Measurements from ENCODE around the gene C6orf62. TPM values are rescaled to one million over a fixed set of nuclear protein-coding genes. Genes with fewer than 3 reads are reported as not detected.
"Not testable (repeated sequence)": the region's sequence is repeated elsewhere in the genome, so short reads cannot be mapped to it uniquely, and the experiment has no call there.

Gene C6orf62
- polyA plus RNA-seq (ENCODE audit: insufficient read length in 3 of 3): 100 to 1,000 TPM; 127 to 143 (median 135) TPM
- long read RNA-seq, donor 1, full-length matches to known transcripts: 88 of 96 reads
- long read RNA-seq, donor 1, partial matches to known transcripts: 8 of 96 reads
- long read RNA-seq, donor 1, other reads (novel, unspliced or antisense): 0 of 96 reads
- long read RNA-seq, donor 2, full-length matches to known transcripts: 95 of 138 reads
- long read RNA-seq, donor 2, partial matches to known transcripts: 43 of 138 reads
- long read RNA-seq, donor 2, other reads (novel, unspliced or antisense): 0 of 138 reads
- long read RNA-seq, donor 3, full-length matches to known transcripts: 126 of 166 reads
- long read RNA-seq, donor 3, partial matches to known transcripts: 33 of 166 reads
- long read RNA-seq, donor 3, other reads (novel, unspliced or antisense): 7 of 166 reads
- long read RNA-seq, donor 4, full-length matches to known transcripts: 105 of 138 reads
- long read RNA-seq, donor 4, partial matches to known transcripts: 20 of 138 reads
- long read RNA-seq, donor 4, other reads (novel, unspliced or antisense): 13 of 138 reads
- long read RNA-seq, donor 5: 0 reads
- long read RNA-seq, donor 6, full-length matches to known transcripts: 124 of 193 reads
- long read RNA-seq, donor 6, partial matches to known transcripts: 60 of 193 reads
- long read RNA-seq, donor 6, other reads (novel, unspliced or antisense): 9 of 193 reads
- long read RNA-seq, donor 7, full-length matches to known transcripts: 127 of 169 reads
- long read RNA-seq, donor 7, partial matches to known transcripts: 42 of 169 reads
- long read RNA-seq, donor 7, other reads (novel, unspliced or antisense): 0 of 169 reads
- long read RNA-seq, donor 8: 0 reads
- long read RNA-seq, donor 9, full-length matches to known transcripts: 73 of 128 reads
- long read RNA-seq, donor 9, partial matches to known transcripts: 46 of 128 reads
- long read RNA-seq, donor 9, other reads (novel, unspliced or antisense): 9 of 128 reads
- long read RNA-seq, donor 10, full-length matches to known transcripts: 103 of 158 reads
- long read RNA-seq, donor 10, partial matches to known transcripts: 55 of 158 reads
- long read RNA-seq, donor 10, other reads (novel, unspliced or antisense): 0 of 158 reads
- long read RNA-seq, donor 11, full-length matches to known transcripts: 94 of 127 reads
- long read RNA-seq, donor 11, partial matches to known transcripts: 28 of 127 reads
- long read RNA-seq, donor 11, other reads (novel, unspliced or antisense): 5 of 127 reads
- long read RNA-seq, donor 12, full-length matches to known transcripts: 80 of 105 reads
- long read RNA-seq, donor 12, partial matches to known transcripts: 19 of 105 reads
- long read RNA-seq, donor 12, other reads (novel, unspliced or antisense): 6 of 105 reads
- long read RNA-seq, donor 13: 0 reads
- long read RNA-seq, donor 14, full-length matches to known transcripts: 130 of 176 reads
- long read RNA-seq, donor 14, partial matches to known transcripts: 46 of 176 reads
- long read RNA-seq, donor 14, other reads (novel, unspliced or antisense): 0 of 176 reads
- long read RNA-seq, donor 15, full-length matches to known transcripts: 39 of 54 reads
- long read RNA-seq, donor 15, partial matches to known transcripts: 15 of 54 reads
- long read RNA-seq, donor 15, other reads (novel, unspliced or antisense): 0 of 54 reads
- long read RNA-seq, donor 16, full-length matches to known transcripts: 382 of 433 reads
- long read RNA-seq, donor 16, partial matches to known transcripts: 51 of 433 reads
- long read RNA-seq, donor 16, other reads (novel, unspliced or antisense): 0 of 433 reads

DNA sequence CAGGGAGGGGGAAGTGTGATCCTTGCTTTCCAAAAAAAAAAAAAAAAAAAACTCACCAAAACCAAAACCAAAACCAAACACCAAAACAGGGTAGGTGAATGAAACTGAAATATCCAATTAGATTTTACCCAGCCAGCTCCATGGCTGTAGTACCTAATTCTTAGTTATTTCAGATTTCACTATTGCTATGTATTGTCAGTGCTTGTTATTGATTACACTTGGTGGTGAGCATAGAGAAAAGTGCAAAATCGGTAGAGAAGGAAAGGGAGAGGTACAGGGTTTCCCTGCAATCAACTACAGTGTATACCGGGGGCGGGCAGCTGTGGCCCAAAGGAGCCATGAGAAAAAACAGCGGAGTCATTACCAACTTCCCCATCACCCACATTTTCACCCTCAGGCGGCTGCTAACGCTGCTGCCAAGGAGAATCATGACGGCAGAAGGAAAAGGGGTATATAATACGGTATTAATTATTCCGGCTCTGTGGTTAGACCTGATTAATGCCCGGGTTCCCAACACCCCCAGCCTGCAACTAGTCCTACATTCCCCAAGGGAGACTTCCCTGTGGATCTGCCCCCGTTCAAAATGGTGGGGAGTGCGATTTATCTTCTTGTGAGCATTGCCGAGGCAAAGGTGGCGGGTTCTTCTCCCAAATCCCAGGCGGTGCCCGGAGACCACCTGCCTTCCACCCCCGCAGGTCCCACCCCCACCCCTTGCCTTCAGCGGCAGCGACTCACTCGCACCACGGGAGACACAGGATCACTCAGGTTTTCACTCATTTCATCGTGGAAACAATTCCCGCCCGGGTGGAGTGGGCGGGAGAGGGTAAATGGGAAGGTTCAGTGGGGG lies at the start of gene C6orf62:
TSS of gene C6orf62 (minus strand) at position 30 of the 847 bp plus-strand sequence. CDS start 486 bp downstream, outside the sequence.
- peak in 3 of 11 donors; percentile 12 to 14 (median 13) for DNase-seq (ENCODE audit: extremely low read depth in 1 of 11, low read depth in 9 of 11, low spot score in 4 of 11)

DNA sequence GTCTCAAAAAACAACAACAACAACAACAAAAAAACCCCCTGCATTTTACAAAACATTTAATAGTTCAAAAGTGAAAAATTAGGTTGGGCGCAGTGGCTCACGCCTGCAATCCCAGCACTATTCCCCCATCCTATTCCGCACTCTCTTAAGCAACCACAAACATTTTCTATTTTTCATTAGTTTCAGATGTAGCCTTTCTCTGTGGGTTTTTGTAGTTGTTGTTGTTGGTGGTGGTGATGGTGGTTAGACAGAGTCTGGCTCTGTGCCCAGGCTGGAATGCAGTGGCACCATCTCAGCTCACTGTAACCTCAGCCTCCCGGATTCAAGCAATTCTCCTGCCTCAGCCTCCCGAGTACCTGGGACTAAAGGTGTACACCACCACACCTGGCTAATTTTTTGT lies 49.4 kb upstream of the C6orf62 start:
- no peak for DNase-seq (ENCODE audit: extremely low read depth in 1 of 11, low read depth in 9 of 11, low spot score in 4 of 11)

DNA sequence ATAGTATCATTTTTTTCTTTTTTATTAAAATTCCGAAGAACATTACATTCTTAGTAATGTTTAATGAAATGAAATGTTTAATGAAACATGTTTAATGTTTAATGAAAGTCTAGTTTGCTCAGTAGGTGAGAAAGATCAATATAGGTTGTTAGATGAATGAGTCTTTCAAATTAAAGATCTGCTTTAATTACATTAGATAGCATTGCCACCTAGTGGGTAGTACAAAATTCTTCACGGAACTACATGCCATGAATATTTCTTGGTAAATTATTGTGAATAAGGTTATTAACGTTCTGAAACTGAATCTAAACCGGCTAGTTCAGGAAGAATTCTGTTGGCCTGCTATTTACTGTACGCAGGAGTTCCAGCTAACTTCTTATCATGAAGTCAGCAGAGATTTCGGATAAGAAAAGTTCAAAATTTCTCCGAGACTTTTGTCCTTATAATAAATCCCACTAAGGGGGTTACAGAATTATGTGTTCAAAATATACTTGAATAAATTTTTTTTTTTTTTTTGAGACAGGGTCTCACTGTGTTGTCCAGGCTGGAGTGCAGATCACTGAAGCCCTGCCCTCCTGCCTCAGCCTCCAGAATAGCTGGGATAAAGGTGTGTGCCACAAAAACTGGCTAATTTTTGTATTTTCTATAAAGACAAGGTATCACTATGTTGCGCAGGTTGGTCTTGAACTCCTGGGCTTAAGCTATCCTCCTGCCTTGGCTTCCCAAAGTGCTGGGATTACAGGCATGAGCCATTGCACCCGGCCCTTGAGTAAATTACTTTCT lies 47.9 kb upstream of the C6orf62 start:
- DNase-seq (ENCODE audit: extremely low read depth in 1 of 11, low read depth in 9 of 11, low spot score in 4 of 11): no peak

DNA sequence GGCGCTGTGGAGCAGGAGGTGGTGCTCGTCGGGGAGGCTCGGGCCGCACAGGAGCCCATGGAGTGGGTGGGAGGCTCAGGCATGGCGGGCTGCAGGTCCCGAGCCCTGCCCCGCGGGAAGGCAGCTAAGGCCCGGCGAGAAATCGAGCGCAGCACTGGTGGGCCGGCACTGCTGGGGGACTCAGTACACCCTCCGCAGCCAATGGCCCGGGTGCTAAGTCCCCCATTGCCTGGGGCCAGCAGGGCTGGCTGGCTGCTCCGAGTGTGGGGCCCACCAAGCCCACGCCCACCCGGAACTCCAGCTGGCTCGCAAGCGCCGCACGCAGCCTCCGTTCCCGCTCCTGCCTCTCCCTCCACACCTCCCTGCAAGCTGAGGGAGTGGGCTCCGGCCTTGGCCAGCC lies 47.0 kb upstream of the C6orf62 start:
- not testable (repeated sequence) for DNase-seq (ENCODE audit: extremely low read depth in 1 of 11, low read depth in 9 of 11, low spot score in 4 of 11)

DNA sequence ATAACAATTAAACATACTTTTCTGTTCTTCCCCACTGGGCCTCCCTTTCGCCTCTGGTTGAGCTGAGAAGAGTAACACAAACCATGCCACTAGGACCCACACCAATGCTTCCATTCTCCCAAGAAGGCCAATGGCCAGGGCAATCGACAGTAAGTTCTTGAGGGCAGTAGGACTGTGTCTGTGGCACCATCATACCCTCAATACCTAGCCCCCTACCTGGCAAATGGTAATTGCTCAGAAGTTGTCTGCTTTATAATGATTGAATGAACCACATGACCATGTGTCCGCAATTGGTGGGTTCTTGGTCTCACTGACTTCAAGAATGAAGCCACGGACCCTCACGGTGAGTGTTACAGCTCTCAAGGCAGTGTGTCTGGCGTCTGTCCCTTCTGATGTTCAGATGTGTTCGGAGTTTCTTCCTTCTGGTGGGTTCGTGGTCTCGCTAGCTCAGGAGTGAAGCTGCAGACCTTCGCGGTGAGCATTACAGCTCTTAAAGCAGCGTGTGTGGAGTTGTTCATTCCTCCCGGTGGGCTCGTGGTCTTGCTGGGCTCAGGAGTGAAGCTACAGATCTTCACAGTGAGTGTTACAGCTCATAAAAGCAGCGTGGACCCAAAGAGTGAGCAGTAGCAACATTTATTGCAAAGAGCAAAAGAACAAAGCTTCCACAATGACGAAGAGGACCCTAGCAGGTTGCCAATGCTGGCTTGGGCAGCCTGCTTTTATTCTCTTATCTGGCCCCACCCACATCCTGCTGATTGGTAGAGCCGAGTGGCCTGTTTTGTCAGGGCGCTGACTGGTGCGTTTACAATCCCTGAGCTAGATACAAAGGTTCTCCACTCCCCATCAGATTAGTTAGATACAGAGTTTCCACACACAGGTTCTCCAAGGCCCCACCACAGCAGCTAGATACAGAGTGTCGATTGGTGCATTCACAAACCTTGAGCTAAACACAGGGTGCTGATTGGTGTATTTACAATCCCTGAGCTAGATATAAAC lies 46.2 kb upstream of the C6orf62 start:
- not testable (repeated sequence) for DNase-seq (ENCODE audit: extremely low read depth in 1 of 11, low read depth in 9 of 11, low spot score in 4 of 11)

DNA sequence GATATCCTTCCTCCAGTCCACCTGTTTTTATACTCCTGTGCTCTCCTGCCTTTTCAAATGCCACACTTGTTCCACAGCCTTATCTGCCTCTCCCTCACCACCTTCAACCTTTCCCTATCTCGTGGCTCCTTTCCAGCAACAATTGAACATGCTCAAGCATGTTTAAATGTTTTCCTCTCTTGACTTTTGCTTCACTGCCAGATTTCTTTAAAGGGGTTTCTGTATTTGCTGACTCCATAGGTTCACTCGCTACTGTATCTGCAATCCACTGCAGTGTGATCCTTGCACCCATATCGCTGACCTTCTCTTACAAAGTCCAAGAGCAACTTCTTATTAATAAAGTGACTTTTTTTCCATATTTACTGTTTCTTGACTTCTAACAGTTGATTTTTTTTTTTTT lies 44.6 kb upstream of the C6orf62 start:
- no peak for DNase-seq (ENCODE audit: extremely low read depth in 1 of 11, low read depth in 9 of 11, low spot score in 4 of 11)

DNA sequence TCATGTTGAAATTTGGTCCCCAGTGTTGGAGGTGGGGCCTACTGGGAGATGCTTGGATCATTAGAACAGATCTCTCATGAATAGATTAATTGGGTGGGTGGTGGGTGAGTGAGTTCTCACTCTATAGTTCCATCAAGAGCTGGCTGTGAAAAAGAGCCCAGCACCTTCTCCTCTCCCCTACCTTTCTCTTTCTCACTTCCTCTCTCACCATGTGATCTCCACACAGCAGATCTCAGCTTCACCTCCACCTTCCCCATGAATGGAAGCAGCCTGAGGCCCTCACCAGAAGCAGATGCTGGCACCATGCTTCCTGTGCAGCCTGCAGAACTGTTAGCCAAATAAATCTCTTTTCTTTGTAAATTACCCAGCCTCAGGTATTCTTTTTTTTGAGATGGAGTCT lies 42.9 kb upstream of the C6orf62 start:
- DNase-seq (ENCODE audit: extremely low read depth in 1 of 11, low read depth in 9 of 11, low spot score in 4 of 11): no peak

DNA sequence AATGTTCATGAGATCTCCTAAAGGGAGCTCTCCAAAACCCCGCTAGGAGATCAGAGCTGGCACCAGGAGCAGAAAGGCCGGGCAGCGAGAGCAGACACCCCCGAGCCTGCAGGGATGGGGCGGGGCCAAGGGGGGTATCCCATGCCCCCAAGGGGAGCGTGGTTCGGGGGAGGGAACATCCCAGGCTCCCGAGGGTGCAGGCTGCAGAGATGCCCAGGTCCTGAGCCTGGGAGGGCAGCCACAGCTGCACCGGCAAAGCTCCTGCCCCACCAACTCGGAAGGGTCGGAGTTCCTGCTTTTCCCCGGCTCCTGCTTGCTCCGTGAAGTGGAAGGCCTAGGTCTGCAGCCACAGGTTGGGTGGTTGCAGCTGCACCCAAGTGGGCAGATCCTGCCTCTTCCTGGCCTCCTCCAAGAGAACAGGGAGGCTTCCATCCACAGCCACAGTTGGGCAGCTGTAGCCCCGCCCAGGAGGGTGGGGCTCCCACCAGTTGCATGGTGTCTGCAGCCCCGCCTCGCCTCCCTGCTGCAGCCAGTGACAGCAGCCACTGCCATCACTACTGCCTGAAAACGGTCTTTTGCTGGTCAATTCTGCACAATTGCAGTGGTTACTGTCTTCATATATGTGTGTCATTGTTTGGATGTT lies 42.4 kb upstream of the C6orf62 start:
- DNase-seq (ENCODE audit: extremely low read depth in 1 of 11, low read depth in 9 of 11, low spot score in 4 of 11): no peak

DNA sequence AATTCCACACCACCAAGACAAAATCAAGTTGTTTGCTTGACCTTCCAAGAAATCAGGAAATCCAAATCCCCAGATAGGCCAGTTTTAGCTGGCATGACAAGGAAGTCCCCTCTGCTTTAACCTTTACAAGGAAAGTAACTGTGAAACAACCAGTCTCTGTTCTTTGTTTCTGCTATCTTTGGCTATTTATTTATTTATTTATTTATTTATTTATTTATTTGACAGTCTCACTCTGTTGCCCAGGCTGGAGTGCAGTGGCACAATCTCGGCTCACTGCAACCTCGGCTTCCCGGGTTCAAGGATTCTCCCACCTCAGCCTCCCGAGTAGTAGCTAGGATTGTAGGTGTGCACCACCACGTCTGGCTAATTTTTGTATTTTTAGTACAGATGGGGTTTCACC lies 41.3 kb upstream of the C6orf62 start:
- no peak for DNase-seq (ENCODE audit: extremely low read depth in 1 of 11, low read depth in 9 of 11, low spot score in 4 of 11)

DNA sequence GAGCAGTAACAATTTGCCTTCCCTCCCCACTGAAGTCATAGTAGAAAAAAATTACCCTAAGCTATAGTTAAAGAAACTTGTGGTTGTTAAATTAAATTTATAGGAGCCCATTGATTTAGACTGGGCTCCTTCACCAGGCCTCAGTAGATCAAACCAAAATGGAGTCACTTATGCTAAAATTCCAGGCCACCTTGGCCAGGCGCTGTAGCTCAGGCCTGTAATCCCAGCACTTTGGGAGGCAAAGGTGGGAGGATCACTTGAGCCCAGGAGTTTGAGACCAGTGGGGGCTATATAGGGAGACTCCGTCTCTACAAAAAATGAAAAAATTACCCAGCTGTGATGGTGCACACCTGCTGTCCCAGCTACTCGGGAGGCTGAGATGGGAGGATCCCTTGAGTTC lies 40.8 kb upstream of the C6orf62 start:
- no peak for DNase-seq (ENCODE audit: extremely low read depth in 1 of 11, low read depth in 9 of 11, low spot score in 4 of 11)

DNA sequence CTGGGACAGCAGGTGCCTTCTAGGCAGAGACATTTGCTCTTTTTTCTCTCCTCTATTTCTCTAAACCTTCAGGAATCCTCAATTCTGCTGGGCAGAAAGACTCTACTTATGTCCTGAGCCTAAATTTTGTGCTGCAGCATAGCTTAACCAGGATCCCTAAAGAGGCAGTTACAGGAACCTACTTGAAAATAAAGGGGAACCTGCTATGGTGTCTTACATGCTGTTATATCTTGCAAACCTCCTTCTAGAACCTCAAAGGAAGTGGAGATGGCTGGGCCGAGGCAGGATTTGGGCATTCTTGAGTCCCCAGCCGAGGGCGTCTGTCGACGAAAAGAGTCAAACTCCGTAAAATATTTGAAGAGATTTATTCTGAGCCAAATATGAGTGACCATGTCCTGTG lies 38.7 kb upstream of the C6orf62 start:
- DNase-seq (ENCODE audit: extremely low read depth in 1 of 11, low read depth in 9 of 11, low spot score in 4 of 11): no peak

DNA sequence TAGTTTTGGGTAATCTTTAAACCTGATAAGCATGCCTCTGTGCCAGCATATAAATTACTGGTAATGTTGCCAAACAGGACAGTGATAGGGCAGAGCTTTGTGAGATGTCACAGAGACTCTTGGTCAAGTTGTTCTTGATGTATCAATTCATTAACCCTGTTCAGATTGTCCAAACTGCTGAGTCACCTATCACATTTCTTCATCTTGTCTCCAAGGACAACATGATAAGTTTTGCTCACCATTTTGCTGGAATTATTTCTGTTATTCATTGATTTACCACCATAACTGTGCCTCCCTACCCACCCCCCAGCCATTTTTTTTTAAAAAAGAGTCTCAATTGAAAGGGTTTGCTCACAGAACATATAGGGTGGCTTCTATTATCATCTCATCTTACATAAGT lies 36.3 kb upstream of the C6orf62 start:
- DNase-seq (ENCODE audit: extremely low read depth in 1 of 11, low read depth in 9 of 11, low spot score in 4 of 11): no peak

DNA sequence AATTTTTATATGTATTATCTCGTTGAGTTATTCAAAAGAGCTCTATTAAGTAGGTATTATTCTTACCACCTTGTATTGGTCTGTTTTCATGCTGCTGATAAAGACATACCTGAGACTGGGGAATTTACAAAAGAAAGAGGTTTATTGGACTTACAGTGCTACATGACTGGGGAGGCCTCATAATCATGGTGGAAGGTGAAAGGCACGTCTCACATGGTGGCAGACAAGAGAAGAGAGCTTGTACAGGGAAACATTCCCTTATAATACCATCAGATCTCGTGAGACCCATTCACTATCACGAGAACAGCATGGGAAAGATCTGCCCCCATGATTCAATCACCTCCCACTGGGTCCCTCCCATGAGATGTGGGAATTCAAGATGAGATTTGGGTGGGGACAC lies 35.4 kb upstream of the C6orf62 start:
- DNase-seq (ENCODE audit: extremely low read depth in 1 of 11, low read depth in 9 of 11, low spot score in 4 of 11): not testable (repeated sequence)

DNA sequence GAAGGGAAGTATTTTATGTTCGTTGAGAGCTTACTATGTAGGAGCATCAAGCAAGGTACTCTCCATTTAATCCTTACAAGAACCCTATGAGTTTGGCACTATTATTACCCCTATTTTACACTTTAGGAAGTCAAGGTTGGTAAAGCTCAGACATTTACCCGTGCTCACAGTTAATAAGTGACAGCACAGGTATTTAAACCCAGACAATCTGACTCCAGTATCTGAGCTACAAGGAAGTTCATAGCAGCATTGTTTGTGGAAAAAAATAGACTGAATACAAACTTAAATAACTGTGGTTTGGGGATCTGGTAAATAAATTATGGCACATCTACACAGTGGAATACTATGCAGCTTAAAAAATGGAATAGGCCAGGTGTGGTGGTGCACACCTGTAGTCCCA lies 34.6 kb upstream of the C6orf62 start:
- no peak for DNase-seq (ENCODE audit: extremely low read depth in 1 of 11, low read depth in 9 of 11, low spot score in 4 of 11)

DNA sequence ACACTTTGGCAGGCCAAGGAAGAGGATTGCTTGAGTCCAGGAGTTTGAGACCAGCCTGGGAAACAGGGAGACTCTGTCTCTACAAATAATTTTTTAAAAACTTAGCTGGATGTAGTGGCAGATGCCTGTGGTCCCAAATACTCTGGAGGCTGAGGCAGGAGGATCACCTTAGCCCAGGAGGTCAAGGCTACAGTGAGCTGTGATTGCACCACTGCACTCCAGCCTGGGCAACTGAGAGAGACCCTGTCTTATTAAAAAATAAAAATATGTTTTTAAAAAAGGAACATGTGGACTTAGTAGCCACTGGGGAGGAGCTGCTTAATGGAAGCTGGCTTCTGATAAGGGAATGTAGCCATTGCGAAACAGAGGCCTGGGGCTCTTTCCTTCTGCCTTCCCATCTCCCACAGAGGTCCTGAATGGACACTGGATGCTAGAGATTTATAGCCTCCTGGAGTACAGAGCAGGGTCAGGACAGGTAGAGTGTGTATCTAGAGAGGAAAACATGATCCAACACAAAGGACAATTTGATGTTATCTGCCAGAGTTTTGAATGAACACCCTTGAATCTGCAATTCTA lies 34.1 kb upstream of the C6orf62 start:
- no peak for DNase-seq (ENCODE audit: extremely low read depth in 1 of 11, low read depth in 9 of 11, low spot score in 4 of 11)
